K562 (cell line): ENCODE results near the gene THSD8. TPM values are rescaled to one million over a fixed set of nuclear protein-coding genes. Genes with fewer than 3 reads are reported as not detected.
A peak's percentile ranks its signal among the peaks of the same experiment; 100 is the strongest.

Experiments
- CREB1 ChIP-seq, 2 experiments: sonication (generic) in 1 of 2; formaldehyde crosslinking in 1 of 2; IDR thresholded peaks; 2 replicates each; pipeline versions ENCODE4 v1.6.1 to v1.8.0; 2012 to 2022; ENCODE audit warnings: inconsistent platforms in 1 of 2, mild to moderate bottlenecking in 1 of 2, missing genetic modification reagents in 1 of 2, moderate library complexity in 1 of 2
- DACH1 ChIP-seq: fragments of 450-650 bp; IDR thresholded peaks from 2 replicates; pipeline ENCODE4 v1.6.1; 2018; ENCODE audit not compliant: partially characterized antibody
- FIP1L1 ChIP-seq: fragments of 200-400 bp; formaldehyde crosslinking; IDR thresholded peaks from 2 replicates; pipeline ENCODE4 v1.6.1; 2018; ENCODE audit warnings: mild to moderate bottlenecking, low read depth, low read length; ENCODE audit not compliant: poor library complexity, severe bottlenecking
- FOXJ2 ChIP-seq: fragments of 200-800 bp; sonication (Bioruptor generic); IDR thresholded peaks from 2 replicates; pipeline ENCODE4 v1.6.1; 2016; ENCODE audit warnings: missing genetic modification characterization, missing compliant biosample characterization
- FOXK2 ChIP-seq, 2 experiments: fragments of 450-650 bp; IDR thresholded peaks in 1 of 2; conservative IDR thresholded peaks in 1 of 2; 2 replicates each; pipeline ENCODE4 v1.6.1; 2016; ENCODE audit warnings: low read depth in 2 of 2, mild to moderate bottlenecking in 1 of 2
- FUS ChIP-seq: fragments of 200-400 bp; formaldehyde crosslinking; optimal IDR thresholded peaks from 2 replicates; pipeline ENCODE3; 2017; ENCODE audit warnings: low read depth, low read length
- IRF2 ChIP-seq: sonication (generic); formaldehyde crosslinking; IDR thresholded peaks from 2 replicates; pipeline ENCODE4 v1.8.1; 2022; ENCODE audit warnings: mild to moderate bottlenecking, missing genetic modification reagents
- L3MBTL2 ChIP-seq: fragments of 450-650 bp; IDR thresholded peaks from 2 replicates; pipeline ENCODE4 v1.6.1; 2016; ENCODE audit warnings: mild to moderate bottlenecking, moderate library complexity
- PHB2 ChIP-seq: fragments of 450-650 bp; IDR thresholded peaks from 2 replicates; pipeline ENCODE4 v1.6.1; 2017; ENCODE audit warnings: low read depth
- PTRF ChIP-seq: fragments of 450-650 bp; IDR thresholded peaks from 2 replicates; pipeline ENCODE4 v1.6.1; 2016; ENCODE audit warnings: mild to moderate bottlenecking, missing genetic modification characterization, missing compliant biosample characterization
- RBM15 ChIP-seq: fragments of 200-400 bp; formaldehyde crosslinking; IDR thresholded peaks from 2 replicates; pipeline ENCODE4 v1.6.1; 2018; ENCODE audit warnings: mild to moderate bottlenecking, low read length, moderate library complexity; ENCODE audit not compliant: insufficient read depth
- SLC30A9 ChIP-seq: fragments of 250-450 bp; sonication (Bioruptor Pico); IDR thresholded peaks from 2 replicates; pipeline ENCODE4 v1.8.0; 2022; ENCODE audit warnings: mild to moderate bottlenecking, moderate library complexity
- SMARCC2 ChIP-seq: fragments of 450-650 bp; IDR thresholded peaks from 2 replicates; pipeline ENCODE4 v1.6.1; 2017; ENCODE audit warnings: antibody characterized with exemption, moderate library complexity, mild to moderate bottlenecking, low read depth
- SMARCE1 ChIP-seq: fragments of 450-650 bp; IDR thresholded peaks from 2 replicates; pipeline ENCODE4 v1.7.1; 2016; ENCODE audit warnings: mild to moderate bottlenecking
- TAL1 ChIP-seq: fragments of 450-650 bp; IDR thresholded peaks from 2 replicates; pipeline ENCODE4 v1.6.1; 2016; ENCODE audit warnings: mild to moderate bottlenecking
- TCF3 ChIP-seq: sonication (generic); formaldehyde crosslinking; IDR thresholded peaks from 2 replicates; pipeline ENCODE4 v1.4.0; 2020; ENCODE audit warnings: mild to moderate bottlenecking, missing genetic modification reagents
- ZBTB8A ChIP-seq: fragments of 450-650 bp; IDR thresholded peaks from 2 replicates; pipeline ENCODE4 v1.6.1; 2018; ENCODE audit warnings: mild to moderate bottlenecking, moderate library complexity; ENCODE audit not compliant: partially characterized antibody
- ZC3H8 ChIP-seq: fragments of 450-650 bp; IDR thresholded peaks from 2 replicates; pipeline ENCODE4 v1.6.1; 2017
- ZNF140 ChIP-seq: fragments of 250-450 bp; sonication (Bioruptor Pico); IDR thresholded peaks from 2 replicates; pipeline ENCODE4 v1.8.0; 2021; ENCODE audit warnings: moderate library complexity, mild to moderate bottlenecking, inconsistent platforms
- polyA plus RNA-seq, 8 experiments: library from polyadenylated mRNA; depleted of rRNA in 4 of 8; stranded (reverse) in 5 of 8; unstranded in 3 of 8; fragments of >200 nt; fragmentation: Nextera tagmentation in 2 of 8; fragmentation: Illumina TruSeq in 1 of 8; extraction: Ambion mirVana in 2 of 8; extraction: Trizol in 1 of 8; gene quantifications; 2 replicates each; pipeline versions ENCODE4 v1.2.1 to v1.2.3, GENCODE V29; 2011 to 2014; ENCODE audit warnings: inconsistent platforms in 1 of 8, missing spikeins in 1 of 8
- total RNA-seq, 7 experiments: library from RNA; depleted of rRNA in 6 of 7; stranded (reverse); fragments of >200 nt in 6 of 7; fragmentation: Illumina TruSeq in 2 of 7; extraction: Trizol in 2 of 7; gene quantifications; 2 replicates each; pipeline versions ENCODE4 v1.2.1 to v1.2.3, GENCODE V29; 2011 to 2021; ENCODE audit warnings: low replicate concordance in 1 of 7
- TF ChIP-seq, protein P1 (sequence below): sonication (generic); formaldehyde crosslinking; IDR thresholded peaks from 2 replicates; pipeline ENCODE4 v1.8.0; 2022; ENCODE audit warnings: mild to moderate bottlenecking, low read depth, missing genetic modification reagents
- TF ChIP-seq, protein P2 (sequence below): sonication (generic); formaldehyde crosslinking; IDR thresholded peaks from 2 replicates; pipeline ENCODE4 v1.8.0; 2022; ENCODE audit warnings: missing genetic modification reagents, mild to moderate bottlenecking, borderline replicate concordance
- TF ChIP-seq, protein P3 (sequence below): fragments of 450-650 bp; IDR thresholded peaks from 2 replicates; pipeline ENCODE4 v1.6.1; 2017; ENCODE audit warnings: antibody characterized with exemption, mild to moderate bottlenecking

THSD8 gene
- total and polyA plus RNA-seq, 9 of the 15 experiments (the other 6 are each of a cell fraction or from before 2014, with no cell fraction given): 8.4 to 42.4 (median 19.9) TPM; not detected in 2

DNA sequence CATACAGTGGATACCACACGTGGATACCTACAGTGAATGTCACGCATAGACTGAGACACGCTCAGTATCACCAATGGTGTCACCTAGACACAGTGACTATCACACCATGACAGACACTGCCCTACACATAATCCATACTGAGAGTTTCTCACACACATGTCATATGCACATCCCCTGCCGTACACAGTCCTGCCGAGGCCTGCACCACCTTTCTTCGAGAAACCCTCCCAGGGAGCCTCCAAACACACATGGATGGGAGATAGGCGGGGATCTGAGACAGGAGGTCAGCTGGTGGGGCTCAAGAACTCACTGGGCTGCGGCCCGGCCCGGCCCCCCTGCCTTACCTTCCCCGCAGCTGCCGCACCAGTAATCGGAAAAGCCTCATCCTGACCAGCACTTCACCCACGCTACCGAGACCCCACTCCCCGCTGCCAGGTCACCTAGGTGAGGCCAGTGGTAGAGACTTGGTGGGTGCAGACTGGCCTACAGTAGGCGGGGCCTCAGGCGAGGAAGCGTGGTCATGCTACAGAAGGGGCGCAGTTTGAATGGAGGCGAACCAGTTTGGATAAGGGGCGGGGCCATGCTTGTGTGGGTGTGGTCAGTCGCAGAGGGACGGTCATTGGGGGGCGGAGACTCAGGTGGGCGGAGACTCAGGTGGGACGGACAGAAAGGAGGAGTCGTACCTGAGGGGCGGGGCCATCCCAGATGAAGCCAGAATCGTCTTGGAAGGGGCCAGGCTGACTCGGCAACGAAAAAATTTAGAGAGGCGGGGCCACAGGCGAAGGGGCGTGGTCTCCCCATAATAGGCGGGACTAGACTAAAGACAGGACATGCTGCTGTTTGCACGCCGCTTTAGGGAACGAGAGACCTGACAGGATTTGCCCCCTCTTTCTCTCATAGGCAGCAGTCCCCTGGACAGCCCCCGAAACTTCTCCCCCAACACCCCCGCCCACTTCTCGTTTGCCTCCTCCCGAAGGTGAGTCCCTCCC is 38.5 kb downstream of the THSD8 start (continued):
- no peak for TF ChIP-seq SMARCC2
- no peak for TF ChIP-seq PHB2
- TF ChIP-seq SLC30A9 (CRISPR knock-in tag): no peak
- no peak for TF ChIP-seq FIP1L1
- TF ChIP-seq, protein P1, sequence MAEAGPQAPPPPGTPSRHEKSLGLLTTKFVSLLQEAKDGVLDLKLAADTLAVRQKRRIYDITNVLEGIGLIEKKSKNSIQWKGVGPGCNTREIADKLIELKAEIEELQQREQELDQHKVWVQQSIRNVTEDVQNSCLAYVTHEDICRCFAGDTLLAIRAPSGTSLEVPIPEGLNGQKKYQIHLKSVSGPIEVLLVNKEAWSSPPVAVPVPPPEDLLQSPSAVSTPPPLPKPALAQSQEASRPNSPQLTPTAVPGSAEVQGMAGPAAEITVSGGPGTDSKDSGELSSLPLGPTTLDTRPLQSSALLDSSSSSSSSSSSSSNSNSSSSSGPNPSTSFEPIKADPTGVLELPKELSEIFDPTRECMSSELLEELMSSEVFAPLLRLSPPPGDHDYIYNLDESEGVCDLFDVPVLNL (CRISPR knock-in tag): 0 out of 2 replicates have a peak, but pooled peaks have one; percentile 28
- TF ChIP-seq RBM15: no peak
- TF ChIP-seq, protein P2, sequence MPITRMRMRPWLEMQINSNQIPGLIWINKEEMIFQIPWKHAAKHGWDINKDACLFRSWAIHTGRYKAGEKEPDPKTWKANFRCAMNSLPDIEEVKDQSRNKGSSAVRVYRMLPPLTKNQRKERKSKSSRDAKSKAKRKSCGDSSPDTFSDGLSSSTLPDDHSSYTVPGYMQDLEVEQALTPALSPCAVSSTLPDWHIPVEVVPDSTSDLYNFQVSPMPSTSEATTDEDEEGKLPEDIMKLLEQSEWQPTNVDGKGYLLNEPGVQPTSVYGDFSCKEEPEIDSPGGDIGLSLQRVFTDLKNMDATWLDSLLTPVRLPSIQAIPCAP: no peak
- no peak for TF ChIP-seq FOXJ2 (tag)
- TF ChIP-seq FOXK2 (conservative IDR thresholded peaks at IDR 0.05 in 1 of 2, IDR thresholded peaks at IDR 0.05 in 1 of 2; ENCODE audit: low read depth in 2 of 2): peak; percentile 44 to 75; a peak in 3 of 4 replicates
- TF ChIP-seq DACH1: peak; percentile 7
- no peak for TF ChIP-seq ZBTB8A
- no peak for TF ChIP-seq PTRF (tag)
- peak; percentile 73; the same call in 1 of the 2 replicates for TF ChIP-seq CREB1 (IDR thresholded peaks at IDR 0.05)
- no peak for TF ChIP-seq CREB1 (CRISPR knock-in tag; IDR thresholded peaks at IDR 0.05)
- TF ChIP-seq ZNF140: no peak
- no peak for TF ChIP-seq TAL1
- no peak for TF ChIP-seq FUS
- no peak for TF ChIP-seq IRF2
- TF ChIP-seq, protein P3, sequence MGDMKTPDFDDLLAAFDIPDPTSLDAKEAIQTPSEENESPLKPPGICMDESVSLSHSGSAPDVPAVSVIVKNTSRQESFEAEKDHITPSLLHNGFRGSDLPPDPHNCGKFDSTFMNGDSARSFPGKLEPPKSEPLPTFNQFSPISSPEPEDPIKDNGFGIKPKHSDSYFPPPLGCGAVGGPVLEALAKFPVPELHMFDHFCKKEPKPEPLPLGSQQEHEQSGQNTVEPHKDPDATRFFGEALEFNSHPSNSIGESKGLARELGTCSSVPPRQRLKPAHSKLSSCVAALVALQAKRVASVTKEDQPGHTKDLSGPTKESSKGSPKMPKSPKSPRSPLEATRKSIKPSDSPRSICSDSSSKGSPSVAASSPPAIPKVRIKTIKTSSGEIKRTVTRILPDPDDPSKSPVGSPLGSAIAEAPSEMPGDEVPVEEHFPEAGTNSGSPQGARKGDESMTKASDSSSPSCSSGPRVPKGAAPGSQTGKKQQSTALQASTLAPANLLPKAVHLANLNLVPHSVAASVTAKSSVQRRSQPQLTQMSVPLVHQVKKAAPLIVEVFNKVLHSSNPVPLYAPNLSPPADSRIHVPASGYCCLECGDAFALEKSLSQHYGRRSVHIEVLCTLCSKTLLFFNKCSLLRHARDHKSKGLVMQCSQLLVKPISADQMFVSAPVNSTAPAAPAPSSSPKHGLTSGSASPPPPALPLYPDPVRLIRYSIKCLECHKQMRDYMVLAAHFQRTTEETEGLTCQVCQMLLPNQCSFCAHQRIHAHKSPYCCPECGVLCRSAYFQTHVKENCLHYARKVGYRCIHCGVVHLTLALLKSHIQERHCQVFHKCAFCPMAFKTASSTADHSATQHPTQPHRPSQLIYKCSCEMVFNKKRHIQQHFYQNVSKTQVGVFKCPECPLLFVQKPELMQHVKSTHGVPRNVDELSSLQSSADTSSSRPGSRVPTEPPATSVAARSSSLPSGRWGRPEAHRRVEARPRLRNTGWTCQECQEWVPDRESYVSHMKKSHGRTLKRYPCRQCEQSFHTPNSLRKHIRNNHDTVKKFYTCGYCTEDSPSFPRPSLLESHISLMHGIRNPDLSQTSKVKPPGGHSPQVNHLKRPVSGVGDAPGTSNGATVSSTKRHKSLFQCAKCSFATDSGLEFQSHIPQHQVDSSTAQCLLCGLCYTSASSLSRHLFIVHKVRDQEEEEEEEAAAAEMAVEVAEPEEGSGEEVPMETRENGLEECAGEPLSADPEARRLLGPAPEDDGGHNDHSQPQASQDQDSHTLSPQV: no peak
- no peak for TF ChIP-seq TCF3 (CRISPR knock-in tag)
- TF ChIP-seq ZC3H8: no peak
- no peak for TF ChIP-seq L3MBTL2
- no peak for TF ChIP-seq SMARCE1
